HL-60 (cell line): ENCODE measurements around the gene TIFAB.

ENCODE experiments used
- GABPA ChIP-seq: IDR thresholded peaks from 2 replicates; pipeline ENCODE4 v1.6.1; 2012; ENCODE audit warnings: low read depth
- POLR2AphosphoS5 ChIP-seq: IDR thresholded peaks from 2 replicates; pipeline ENCODE4 v1.6.1; 2012; ENCODE audit warnings: low read depth
- SPI1 ChIP-seq: IDR thresholded peaks from 2 replicates; pipeline ENCODE4 v1.6.1; 2012; ENCODE audit warnings: low read depth, mild to moderate bottlenecking, borderline replicate concordance
- TF ChIP-seq, protein P1 (sequence below): IDR thresholded peaks from one replicate; pipeline ENCODE4 v1.5.1; 2011; ENCODE audit warnings: low read length, control low read depth, inconsistent platforms; ENCODE audit not compliant: insufficient read depth
- TF ChIP-seq, protein P2 (sequence below): IDR thresholded peaks from 2 replicates; pipeline ENCODE4 v1.6.1; 2012; ENCODE audit warnings: low read depth; ENCODE audit not compliant: insufficient replicate concordance

DNA sequence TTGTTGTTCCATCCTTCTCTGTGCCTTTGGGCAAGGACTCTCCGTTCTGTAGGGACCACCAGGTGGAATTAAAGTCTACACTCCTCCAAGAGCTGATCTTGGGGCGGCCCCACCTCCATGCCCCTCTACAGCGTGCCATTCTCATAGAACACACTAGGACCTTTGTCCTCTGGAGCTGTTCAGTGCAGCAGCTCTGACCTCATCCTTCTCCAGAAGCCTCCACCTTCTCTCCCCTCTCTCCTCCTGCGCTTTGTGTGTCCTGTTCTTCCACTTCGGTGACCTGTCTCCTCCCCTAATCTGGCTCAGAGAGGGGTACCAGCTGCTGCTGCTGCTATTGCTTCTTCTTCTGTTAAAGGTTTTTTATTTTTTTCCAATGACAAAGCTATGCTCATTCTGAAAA is 51.3 kb downstream of the TIFAB start:
- TF ChIP-seq, protein P1, sequence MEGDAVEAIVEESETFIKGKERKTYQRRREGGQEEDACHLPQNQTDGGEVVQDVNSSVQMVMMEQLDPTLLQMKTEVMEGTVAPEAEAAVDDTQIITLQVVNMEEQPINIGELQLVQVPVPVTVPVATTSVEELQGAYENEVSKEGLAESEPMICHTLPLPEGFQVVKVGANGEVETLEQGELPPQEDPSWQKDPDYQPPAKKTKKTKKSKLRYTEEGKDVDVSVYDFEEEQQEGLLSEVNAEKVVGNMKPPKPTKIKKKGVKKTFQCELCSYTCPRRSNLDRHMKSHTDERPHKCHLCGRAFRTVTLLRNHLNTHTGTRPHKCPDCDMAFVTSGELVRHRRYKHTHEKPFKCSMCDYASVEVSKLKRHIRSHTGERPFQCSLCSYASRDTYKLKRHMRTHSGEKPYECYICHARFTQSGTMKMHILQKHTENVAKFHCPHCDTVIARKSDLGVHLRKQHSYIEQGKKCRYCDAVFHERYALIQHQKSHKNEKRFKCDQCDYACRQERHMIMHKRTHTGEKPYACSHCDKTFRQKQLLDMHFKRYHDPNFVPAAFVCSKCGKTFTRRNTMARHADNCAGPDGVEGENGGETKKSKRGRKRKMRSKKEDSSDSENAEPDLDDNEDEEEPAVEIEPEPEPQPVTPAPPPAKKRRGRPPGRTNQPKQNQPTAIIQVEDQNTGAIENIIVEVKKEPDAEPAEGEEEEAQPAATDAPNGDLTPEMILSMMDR, result no peak
- no peak for TF ChIP-seq SPI1
- no peak for TF ChIP-seq POLR2AphosphoS5
- TF ChIP-seq, protein P2, sequence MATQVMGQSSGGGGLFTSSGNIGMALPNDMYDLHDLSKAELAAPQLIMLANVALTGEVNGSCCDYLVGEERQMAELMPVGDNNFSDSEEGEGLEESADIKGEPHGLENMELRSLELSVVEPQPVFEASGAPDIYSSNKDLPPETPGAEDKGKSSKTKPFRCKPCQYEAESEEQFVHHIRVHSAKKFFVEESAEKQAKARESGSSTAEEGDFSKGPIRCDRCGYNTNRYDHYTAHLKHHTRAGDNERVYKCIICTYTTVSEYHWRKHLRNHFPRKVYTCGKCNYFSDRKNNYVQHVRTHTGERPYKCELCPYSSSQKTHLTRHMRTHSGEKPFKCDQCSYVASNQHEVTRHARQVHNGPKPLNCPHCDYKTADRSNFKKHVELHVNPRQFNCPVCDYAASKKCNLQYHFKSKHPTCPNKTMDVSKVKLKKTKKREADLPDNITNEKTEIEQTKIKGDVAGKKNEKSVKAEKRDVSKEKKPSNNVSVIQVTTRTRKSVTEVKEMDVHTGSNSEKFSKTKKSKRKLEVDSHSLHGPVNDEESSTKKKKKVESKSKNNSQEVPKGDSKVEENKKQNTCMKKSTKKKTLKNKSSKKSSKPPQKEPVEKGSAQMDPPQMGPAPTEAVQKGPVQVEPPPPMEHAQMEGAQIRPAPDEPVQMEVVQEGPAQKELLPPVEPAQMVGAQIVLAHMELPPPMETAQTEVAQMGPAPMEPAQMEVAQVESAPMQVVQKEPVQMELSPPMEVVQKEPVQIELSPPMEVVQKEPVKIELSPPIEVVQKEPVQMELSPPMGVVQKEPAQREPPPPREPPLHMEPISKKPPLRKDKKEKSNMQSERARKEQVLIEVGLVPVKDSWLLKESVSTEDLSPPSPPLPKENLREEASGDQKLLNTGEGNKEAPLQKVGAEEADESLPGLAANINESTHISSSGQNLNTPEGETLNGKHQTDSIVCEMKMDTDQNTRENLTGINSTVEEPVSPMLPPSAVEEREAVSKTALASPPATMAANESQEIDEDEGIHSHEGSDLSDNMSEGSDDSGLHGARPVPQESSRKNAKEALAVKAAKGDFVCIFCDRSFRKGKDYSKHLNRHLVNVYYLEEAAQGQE, result no peak
- TF ChIP-seq GABPA, result no peak
